ENCODE measurements around the gene LAMB2.

DNA sequence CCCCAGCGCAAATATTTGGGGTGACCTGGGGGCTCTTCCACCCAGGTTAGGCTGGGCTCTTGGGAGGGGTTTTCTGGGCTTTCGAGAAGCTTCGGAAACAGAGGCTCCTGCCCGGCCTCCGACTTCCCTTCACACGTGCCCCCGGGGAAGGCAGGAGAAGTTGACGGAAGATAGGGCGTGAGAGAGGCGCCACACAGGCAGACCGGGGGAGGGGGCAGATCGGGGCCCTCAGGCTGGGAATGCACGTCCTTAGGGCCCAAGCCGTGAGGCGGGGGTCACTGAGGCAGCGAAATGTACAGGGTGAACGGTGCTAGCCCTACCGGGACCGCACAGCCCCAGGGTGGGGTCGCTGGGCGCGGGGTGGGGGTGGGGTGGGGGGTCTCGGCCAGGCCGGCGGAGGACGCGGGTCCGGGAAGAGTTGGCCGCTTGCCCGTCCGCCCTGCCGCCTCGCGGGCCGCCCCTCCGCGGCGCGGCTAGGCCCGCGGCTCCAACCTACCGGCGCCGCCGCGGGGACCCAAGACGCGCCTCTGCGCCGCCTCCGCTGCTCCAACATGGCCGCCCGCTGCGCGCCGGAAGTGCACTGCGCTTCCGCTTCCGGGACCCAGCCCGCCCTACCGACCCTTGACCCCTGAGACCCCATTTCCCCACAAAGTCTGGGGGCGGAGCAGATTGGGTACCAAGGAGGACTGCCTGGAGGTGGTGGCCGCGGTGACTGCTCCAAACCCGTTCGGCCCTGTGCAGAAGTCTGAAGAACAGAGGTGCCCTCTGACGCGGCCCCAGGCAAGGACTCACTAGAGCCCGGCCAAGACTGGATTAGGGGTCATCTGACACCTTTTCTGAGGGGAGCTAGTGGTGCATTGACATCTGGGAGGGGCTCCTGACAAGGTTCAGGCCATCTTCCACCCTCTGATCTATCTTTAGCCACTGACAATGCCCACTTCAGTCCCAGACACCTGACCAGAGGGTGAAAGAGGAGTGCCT is 33.2 kb upstream of the LAMB2 start, which contains the start of gene CCDC71:
- TF ChIP-seq CTCF (optimal IDR thresholded peaks at IDR 0.05 in 1 of 3, IDR thresholded peaks at IDR 0.05 in 1 of 3, conservative IDR thresholded peaks at IDR 0.05 in 1 of 3; ENCODE audit: extremely low read depth in 1 of 3, insufficient read depth in 2 of 3, low read length in 3 of 3) (no peak), EZH2 (IDR thresholded peaks at IDR 0.05; ENCODE audit: low read length) (no peak)

Data from keratinocyte (primary cell).